Measurements from ENCODE around the gene DRD1. TPM values are rescaled to one million over a fixed set of nuclear protein-coding genes. Genes with fewer than 3 reads are reported as not detected.
A peak's percentile ranks its signal among the peaks of the same experiment; 100 is the strongest.

The DRD1 gene
- total RNA-seq, 1 experiment from 2014 or later, result 1.0 TPM

DNA sequence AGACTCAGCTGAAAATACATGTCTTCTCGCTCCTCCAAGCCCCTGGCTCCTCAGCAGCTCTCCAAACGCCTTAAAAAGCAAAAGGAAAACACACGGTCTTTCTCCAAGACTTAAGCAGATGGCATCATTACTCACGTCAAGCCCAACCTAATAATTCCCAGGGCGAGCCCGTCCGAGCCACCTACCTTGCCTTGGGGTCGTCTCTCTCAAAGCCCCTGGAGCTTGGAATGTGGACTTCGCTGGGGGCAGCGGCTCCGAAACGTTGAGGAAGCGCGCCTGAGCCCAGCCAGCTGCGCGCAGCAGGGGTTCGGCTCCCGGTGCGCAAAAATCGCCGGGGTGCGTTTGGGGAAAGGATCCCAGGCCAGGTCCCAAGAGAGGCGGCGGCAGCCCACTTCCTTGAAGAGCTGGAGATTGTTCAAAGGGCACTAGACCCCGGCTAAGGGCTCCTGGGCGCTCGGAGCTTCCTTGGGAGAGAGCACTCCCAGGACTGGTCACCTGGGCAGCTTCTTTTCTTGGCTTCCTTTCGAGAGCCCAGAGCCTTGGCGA lies 395 bp downstream of the DRD1 start:
- ATAC-seq (peak; percentile 1; the same call in 1 of the 2 replicates), DNase-seq (ENCODE audit: low read depth, low spot score) (no peak)
- H3K36me3 ChIP-seq (ENCODE audit: control insufficient read depth, insufficient read depth, low read length), result no peaks in the 10 kb centered on the region
- no TSS peak for BruUV-seq (replicated peaks)
- peak overlapping the region; percentile 43 to 73 for H3K4me3 ChIP-seq (ENCODE audit: low read depth in 2 of 2, low read length in 2 of 2)
- no peaks in the 10 kb centered on the region for H3K9me3 ChIP-seq (ENCODE audit: control insufficient read depth, insufficient read depth, low read depth, low read length)
- peaks cover 8% of the 10 kb centered on the region for H3K27me3 ChIP-seq (ENCODE audit: control insufficient read depth, insufficient read depth, low read length)
- in situ Hi-C loops (cut with HindIII; ENCODE audit: low pct_unique_long_range_greater_than_20kb, low sequenced_read_pairs), result no loop called here
- ChIA-PET POLR2A (no interaction called here), CTCF (interaction anchor here (1.0 to 1.1 kb wide), 2 partner anchors 437 to 492 kb away, joined by 3 to 4 read pairs; no protein-coding TSS in a partner anchor)
- no peaks in the 10 kb centered on the region; the same call in 1 of the 2 replicates for H3K4me1 ChIP-seq (ENCODE audit: control insufficient read depth, insufficient read depth, low read length)
- intact Hi-C loops (cut with micrococcal nuclease; ENCODE audit: unreplicated experiment), result no loop called here
- H3K27ac ChIP-seq (ENCODE audit: low read length), result peak overlapping the region; percentile 40
- TF ChIP-seq TCF7L2 (IDR thresholded peaks at IDR 0.05; ENCODE audit: low read depth, low read length) (no peak), SIN3A (IDR thresholded peaks at IDR 0.05; ENCODE audit: borderline replicate concordance, insufficient read depth, low read depth, low read length) (no peak), POLR2AphosphoS5 (IDR thresholded peaks at IDR 0.05; ENCODE audit: low read depth, low read length) (no peak)
- TF ChIP-seq, protein P1, sequence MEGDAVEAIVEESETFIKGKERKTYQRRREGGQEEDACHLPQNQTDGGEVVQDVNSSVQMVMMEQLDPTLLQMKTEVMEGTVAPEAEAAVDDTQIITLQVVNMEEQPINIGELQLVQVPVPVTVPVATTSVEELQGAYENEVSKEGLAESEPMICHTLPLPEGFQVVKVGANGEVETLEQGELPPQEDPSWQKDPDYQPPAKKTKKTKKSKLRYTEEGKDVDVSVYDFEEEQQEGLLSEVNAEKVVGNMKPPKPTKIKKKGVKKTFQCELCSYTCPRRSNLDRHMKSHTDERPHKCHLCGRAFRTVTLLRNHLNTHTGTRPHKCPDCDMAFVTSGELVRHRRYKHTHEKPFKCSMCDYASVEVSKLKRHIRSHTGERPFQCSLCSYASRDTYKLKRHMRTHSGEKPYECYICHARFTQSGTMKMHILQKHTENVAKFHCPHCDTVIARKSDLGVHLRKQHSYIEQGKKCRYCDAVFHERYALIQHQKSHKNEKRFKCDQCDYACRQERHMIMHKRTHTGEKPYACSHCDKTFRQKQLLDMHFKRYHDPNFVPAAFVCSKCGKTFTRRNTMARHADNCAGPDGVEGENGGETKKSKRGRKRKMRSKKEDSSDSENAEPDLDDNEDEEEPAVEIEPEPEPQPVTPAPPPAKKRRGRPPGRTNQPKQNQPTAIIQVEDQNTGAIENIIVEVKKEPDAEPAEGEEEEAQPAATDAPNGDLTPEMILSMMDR (IDR thresholded peaks at IDR 0.05), result no peak
- TF ChIP-seq, protein P2, sequence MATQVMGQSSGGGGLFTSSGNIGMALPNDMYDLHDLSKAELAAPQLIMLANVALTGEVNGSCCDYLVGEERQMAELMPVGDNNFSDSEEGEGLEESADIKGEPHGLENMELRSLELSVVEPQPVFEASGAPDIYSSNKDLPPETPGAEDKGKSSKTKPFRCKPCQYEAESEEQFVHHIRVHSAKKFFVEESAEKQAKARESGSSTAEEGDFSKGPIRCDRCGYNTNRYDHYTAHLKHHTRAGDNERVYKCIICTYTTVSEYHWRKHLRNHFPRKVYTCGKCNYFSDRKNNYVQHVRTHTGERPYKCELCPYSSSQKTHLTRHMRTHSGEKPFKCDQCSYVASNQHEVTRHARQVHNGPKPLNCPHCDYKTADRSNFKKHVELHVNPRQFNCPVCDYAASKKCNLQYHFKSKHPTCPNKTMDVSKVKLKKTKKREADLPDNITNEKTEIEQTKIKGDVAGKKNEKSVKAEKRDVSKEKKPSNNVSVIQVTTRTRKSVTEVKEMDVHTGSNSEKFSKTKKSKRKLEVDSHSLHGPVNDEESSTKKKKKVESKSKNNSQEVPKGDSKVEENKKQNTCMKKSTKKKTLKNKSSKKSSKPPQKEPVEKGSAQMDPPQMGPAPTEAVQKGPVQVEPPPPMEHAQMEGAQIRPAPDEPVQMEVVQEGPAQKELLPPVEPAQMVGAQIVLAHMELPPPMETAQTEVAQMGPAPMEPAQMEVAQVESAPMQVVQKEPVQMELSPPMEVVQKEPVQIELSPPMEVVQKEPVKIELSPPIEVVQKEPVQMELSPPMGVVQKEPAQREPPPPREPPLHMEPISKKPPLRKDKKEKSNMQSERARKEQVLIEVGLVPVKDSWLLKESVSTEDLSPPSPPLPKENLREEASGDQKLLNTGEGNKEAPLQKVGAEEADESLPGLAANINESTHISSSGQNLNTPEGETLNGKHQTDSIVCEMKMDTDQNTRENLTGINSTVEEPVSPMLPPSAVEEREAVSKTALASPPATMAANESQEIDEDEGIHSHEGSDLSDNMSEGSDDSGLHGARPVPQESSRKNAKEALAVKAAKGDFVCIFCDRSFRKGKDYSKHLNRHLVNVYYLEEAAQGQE (IDR thresholded peaks at IDR 0.05; ENCODE audit: insufficient read depth in 1 of 2, low read depth in 2 of 2, low read length in 1 of 2), result no peak

DNA sequence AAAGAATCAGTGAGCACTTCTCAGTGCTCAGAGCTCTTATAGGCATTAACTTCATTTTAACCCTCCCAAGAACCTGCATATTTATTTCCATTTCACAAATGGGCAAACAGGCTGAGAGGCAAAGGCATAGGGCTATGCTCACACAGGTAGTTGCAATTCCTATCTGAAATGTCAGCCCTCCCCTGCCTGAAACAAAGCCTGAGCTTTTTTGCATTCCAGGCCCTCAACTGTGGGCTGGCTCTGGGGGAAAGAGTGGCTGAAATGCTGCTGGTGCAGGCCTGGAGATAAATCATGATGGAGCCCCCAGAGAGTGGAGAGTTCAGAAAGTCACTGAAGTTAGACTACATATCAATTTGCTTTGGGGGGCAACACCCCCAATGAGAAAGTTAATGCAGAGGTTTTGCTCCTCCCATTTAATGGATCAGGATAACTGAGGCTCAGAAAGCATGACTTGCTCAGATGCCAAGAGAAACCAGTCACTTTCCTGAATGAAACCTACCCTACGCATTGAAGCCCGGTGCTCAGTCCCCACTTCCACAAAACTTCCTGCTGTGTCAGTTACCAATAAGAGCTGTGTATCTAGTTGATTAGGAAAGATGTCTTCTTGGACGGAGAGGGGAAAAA lies 5.6 kb downstream of the DRD1 start:
- TF ChIP-seq, protein P2 (IDR thresholded peaks at IDR 0.05; ENCODE audit: insufficient read depth in 1 of 2, low read depth in 2 of 2, low read length in 1 of 2), result no peak
- TF ChIP-seq SIN3A (IDR thresholded peaks at IDR 0.05; ENCODE audit: borderline replicate concordance, insufficient read depth, low read depth, low read length) (no peak), POLR2AphosphoS5 (IDR thresholded peaks at IDR 0.05; ENCODE audit: low read depth, low read length) (no peak), TCF7L2 (IDR thresholded peaks at IDR 0.05; ENCODE audit: low read depth, low read length) (no peak)
- TF ChIP-seq, protein P1 (IDR thresholded peaks at IDR 0.05), result no peak
- no TSS peak for BruUV-seq (replicated peaks)
- Histone ChIP-seq H3K27ac (ENCODE audit: low read length) (no peak overlapping the region), H3K36me3 (ENCODE audit: control insufficient read depth, insufficient read depth, low read length) (no peaks in the 10 kb centered on the region), H3K27me3 (ENCODE audit: control insufficient read depth, insufficient read depth, low read length) (no peaks in the 10 kb centered on the region; the same call in 1 of the 2 replicates), H3K4me1 (ENCODE audit: control insufficient read depth, insufficient read depth, low read length) (no peaks in the 10 kb centered on the region), H3K4me3 (ENCODE audit: low read depth in 2 of 2, low read length in 2 of 2) (no peak overlapping the region), H3K9me3 (ENCODE audit: control insufficient read depth, insufficient read depth, low read depth, low read length) (no peaks in the 10 kb centered on the region)
- ChIA-PET CTCF (no interaction called here), POLR2A (no interaction called here)
- DNase-seq (ENCODE audit: low read depth, low spot score) (no peak), ATAC-seq (no peak)
- in situ Hi-C loops (cut with HindIII; ENCODE audit: low pct_unique_long_range_greater_than_20kb, low sequenced_read_pairs), result no loop called here
- intact Hi-C loops (cut with micrococcal nuclease; ENCODE audit: unreplicated experiment), result no loop called here
